Heart left ventricle (tissue), 13 donors: Measurements from ENCODE around the gene ATP7B.

Source experiments
- CTCF ChIP-seq, 12 donors: fragments of 200-600 bp; sonication (generic) in 4 of 12; IDR thresholded peaks; one replicate each; pipeline versions ENCODE4 v1.5.0 to v1.8.0; 2018 to 2022; ENCODE audit warnings: antibody characterized with exemption in 12 of 12, mild to moderate bottlenecking in 5 of 12
- POLR2A ChIP-seq, 2 donors: fragments of 450-650 bp; IDR thresholded peaks; one replicate each; pipeline ENCODE4 v1.6.1; 2017; ENCODE audit warnings: antibody characterized with exemption in 2 of 2, mild to moderate bottlenecking in 2 of 2, moderate library complexity in 2 of 2
- donor health status: ischemic (EF 13 %, LVEDD 7.1; RV severe dilation, severe dysfunction).
- donor health status: DM: no; HTN: yes; CAD: no.
- donor health status: DM: no; HTN: no; CAD: no.
- donor health status: ischemic (EF 25% LVEDD 6.9; RV normal size, moderate dysfunction).
- donor health status: ischemic (EF 25% LVEDD 5.7; RV mildly dilated, moderate dysfunction).
- donor health status: ischemic (EF 35%, LVEDD 5.7; RV mildly dilated, moderate dysfunction).
- donor health status: nonischemic (EF 11% LVEDD 7.7; RV severe dilation, severe dysfunction).
- donor health status: DM: yes; HTN: yes; CAD: no.
- donor health status: PGD.
- donor health status: ischemic (EF 29% LVEDD 5.4; RV normal size, mild dysfunction).
- donor health status: nonischemic (EF 23%, LVEDD 6.1; RV moderate dilation, normal function).

DNA sequence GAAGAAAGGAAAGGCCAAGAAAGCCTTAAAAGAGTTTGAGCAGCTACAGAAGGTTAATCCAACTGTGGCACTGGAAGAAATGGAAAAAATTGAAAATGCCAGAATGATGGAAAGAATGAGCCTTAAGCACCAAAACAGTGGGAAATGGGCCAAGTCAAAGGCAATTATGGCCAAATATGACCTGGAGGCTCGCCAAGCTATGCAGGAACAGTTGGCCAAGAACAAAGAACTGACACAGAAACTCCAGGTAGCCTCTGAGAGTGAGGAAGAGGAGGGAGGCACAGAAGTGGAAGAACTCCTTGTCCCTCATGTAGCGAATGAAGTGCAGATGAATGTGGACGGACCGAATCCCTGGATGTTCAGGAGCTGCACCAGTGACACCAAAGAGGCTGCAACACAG lies 18.3 kb upstream of the ATP7B start:
- TF ChIP-seq CTCF (IDR thresholded peaks at IDR 0.05) (no peak), POLR2A (IDR thresholded peaks at IDR 0.05) (no peak)
